Measurements from ENCODE around the gene PRKCQ. TPM values are rescaled to one million over a fixed set of nuclear protein-coding genes. Genes with fewer than 3 reads are reported as not detected.

PRKCQ gene
- total RNA-seq, 1 experiment from 2014 or later: 4.0 TPM

GRCh38 chr10:6580279-6581029 is 378 bp upstream of the PRKCQ start:
- intact Hi-C loops (cut with micrococcal nuclease; ENCODE audit: unreplicated experiment): loop anchor here (2.0 to 5.0 kb wide), 3 partner anchors 78 to 133 kb away; no protein-coding TSS in a partner anchor
- H2AFZ ChIP-seq: peak overlapping the region; percentile 97
- peak overlapping the region; percentile 50 for H3K27ac ChIP-seq
- DNase-seq: peak; percentile 45 to 83
- ChIA-PET CTCF (no interaction called here), POLR2A (ENCODE audit: unreplicated experiment) (no interaction called here)
- H3K79me2 ChIP-seq (ENCODE audit: low read depth): no peaks in the 10 kb centered on the region
- no peaks in the 10 kb centered on the region for H3K9me2 ChIP-seq (ENCODE audit: insufficient read depth)
- no peaks in the 10 kb centered on the region for H3F3A ChIP-seq (ENCODE audit: insufficient read depth, low read depth)
- peak overlapping the region; percentile 83 for H3K4me2 ChIP-seq
- H3K27me3 ChIP-seq (ENCODE audit: insufficient read depth, low read depth): no peaks in the 10 kb centered on the region
- BruUV-seq (replicated peaks): TSS peak; percentile 65
- H3K4me1 ChIP-seq (replicated peaks; ENCODE audit: insufficient read depth): no peaks in the 10 kb centered on the region
- H4K20me1 ChIP-seq (ENCODE audit: insufficient read depth): no peaks in the 10 kb centered on the region
- peak overlapping the region; percentile 63 for H3K4me3 ChIP-seq
- H3K36me3 ChIP-seq (ENCODE audit: low read depth): no peaks in the 10 kb centered on the region
- no peaks in the 10 kb centered on the region for H3K9me3 ChIP-seq (ENCODE audit: insufficient read depth, low read depth)
- TF ChIP-seq EZH2 (IDR thresholded peaks at IDR 0.05; ENCODE audit: low read depth): no peak
- TF ChIP-seq, protein P1, sequence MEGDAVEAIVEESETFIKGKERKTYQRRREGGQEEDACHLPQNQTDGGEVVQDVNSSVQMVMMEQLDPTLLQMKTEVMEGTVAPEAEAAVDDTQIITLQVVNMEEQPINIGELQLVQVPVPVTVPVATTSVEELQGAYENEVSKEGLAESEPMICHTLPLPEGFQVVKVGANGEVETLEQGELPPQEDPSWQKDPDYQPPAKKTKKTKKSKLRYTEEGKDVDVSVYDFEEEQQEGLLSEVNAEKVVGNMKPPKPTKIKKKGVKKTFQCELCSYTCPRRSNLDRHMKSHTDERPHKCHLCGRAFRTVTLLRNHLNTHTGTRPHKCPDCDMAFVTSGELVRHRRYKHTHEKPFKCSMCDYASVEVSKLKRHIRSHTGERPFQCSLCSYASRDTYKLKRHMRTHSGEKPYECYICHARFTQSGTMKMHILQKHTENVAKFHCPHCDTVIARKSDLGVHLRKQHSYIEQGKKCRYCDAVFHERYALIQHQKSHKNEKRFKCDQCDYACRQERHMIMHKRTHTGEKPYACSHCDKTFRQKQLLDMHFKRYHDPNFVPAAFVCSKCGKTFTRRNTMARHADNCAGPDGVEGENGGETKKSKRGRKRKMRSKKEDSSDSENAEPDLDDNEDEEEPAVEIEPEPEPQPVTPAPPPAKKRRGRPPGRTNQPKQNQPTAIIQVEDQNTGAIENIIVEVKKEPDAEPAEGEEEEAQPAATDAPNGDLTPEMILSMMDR (conservative IDR thresholded peaks at IDR 0.05): no peak; the same call in 1 of the 2 replicates

DNA sequence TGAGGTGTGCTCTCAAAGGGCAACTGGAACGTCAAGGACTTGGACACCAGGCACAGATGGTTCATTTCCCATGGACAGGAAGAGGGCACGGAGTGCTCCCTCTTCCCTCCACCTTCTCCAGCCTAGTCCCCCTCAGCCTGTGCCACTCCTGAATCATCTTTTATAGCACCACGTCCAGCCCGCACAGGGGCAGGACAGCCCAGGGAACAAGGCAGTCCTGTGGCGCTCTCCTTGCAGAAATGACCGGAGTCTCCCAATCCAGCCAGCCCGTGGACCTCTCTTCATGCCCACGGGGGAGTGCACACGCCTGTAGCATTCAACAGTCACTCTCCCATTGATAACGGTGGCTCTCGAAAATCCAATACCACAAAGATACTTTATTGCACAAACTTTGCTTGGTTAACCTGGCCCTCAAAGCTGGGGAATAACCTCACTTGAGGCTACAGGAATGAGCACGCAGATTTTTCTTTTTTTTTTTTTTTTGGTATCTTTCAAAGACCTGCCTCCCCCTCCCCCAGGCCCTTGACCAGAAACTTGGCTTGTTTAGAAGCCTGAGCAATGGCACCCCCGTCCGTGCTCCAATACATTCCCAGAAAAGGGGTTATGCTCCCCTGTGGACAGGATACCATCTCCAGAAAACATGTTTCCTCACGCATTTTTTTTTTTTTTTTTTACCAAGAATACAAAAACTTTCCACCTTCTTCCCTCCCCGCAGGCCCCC is 733 bp downstream of the PRKCQ start:
- DNase-seq: no peak
- H3K4me2 ChIP-seq: peak overlapping the region; percentile 77
- H2AFZ ChIP-seq: peak overlapping the region; percentile 77
- no peaks in the 10 kb centered on the region for H3K9me3 ChIP-seq (ENCODE audit: insufficient read depth, low read depth)
- H3K36me3 ChIP-seq (ENCODE audit: low read depth): no peaks in the 10 kb centered on the region
- H3K4me1 ChIP-seq (replicated peaks; ENCODE audit: insufficient read depth): no peaks in the 10 kb centered on the region
- H4K20me1 ChIP-seq (ENCODE audit: insufficient read depth): no peaks in the 10 kb centered on the region
- BruUV-seq (replicated peaks): no TSS peak
- H3F3A ChIP-seq (ENCODE audit: insufficient read depth, low read depth): no peaks in the 10 kb centered on the region
- TF ChIP-seq, protein P1 (conservative IDR thresholded peaks at IDR 0.05): no peak
- no peak for TF ChIP-seq EZH2 (IDR thresholded peaks at IDR 0.05; ENCODE audit: low read depth)
- no peaks in the 10 kb centered on the region for H3K79me2 ChIP-seq (ENCODE audit: low read depth)
- ChIA-PET POLR2A (ENCODE audit: unreplicated experiment) (no interaction called here), CTCF (no interaction called here)
- H3K4me3 ChIP-seq: peak overlapping the region; percentile 63; the same call in 1 of the 2 replicates
- no peaks in the 10 kb centered on the region for H3K27me3 ChIP-seq (ENCODE audit: insufficient read depth, low read depth)
- intact Hi-C loops (cut with micrococcal nuclease; ENCODE audit: unreplicated experiment): no loop called here
- H3K27ac ChIP-seq: no peak overlapping the region
- no peaks in the 10 kb centered on the region for H3K9me2 ChIP-seq (ENCODE audit: insufficient read depth)

- Histone ChIP-seq H3K4me2 (no peak overlapping the region), H3K9me2 (ENCODE audit: insufficient read depth) (no peaks in the 10 kb centered on the region), H3K27ac (no peak overlapping the region), H3K27me3 (ENCODE audit: insufficient read depth, low read depth) (no peaks in the 10 kb centered on the region), H3K36me3 (ENCODE audit: low read depth) (no peaks in the 10 kb centered on the region), H3K4me3 (no peak overlapping the region), H3F3A (ENCODE audit: insufficient read depth, low read depth) (no peaks in the 10 kb centered on the region), H3K9me3 (ENCODE audit: insufficient read depth, low read depth) (no peaks in the 10 kb centered on the region), H3K79me2 (ENCODE audit: low read depth) (no peaks in the 10 kb centered on the region), H3K4me1 (replicated peaks; ENCODE audit: insufficient read depth) (no peaks in the 10 kb centered on the region), H2AFZ (no peak overlapping the region), H4K20me1 (ENCODE audit: insufficient read depth) (no peaks in the 10 kb centered on the region)
- no peak for DNase-seq
- intact Hi-C loops (cut with micrococcal nuclease; ENCODE audit: unreplicated experiment): no loop called here
- POLR2A ChIA-PET (ENCODE audit: unreplicated experiment): no interaction called here
- TF ChIP-seq EZH2 (IDR thresholded peaks at IDR 0.05; ENCODE audit: low read depth): no peak
- TF ChIP-seq, protein P1 (conservative IDR thresholded peaks at IDR 0.05): no peak
- CTCF ChIA-PET: no interaction called here
- BruUV-seq (replicated peaks): TSS peak; percentile 37
Observed at GRCh38 chr10:6578795-6579182, 1.3 kb downstream of the PRKCQ start.
